Astrocyte of the cerebellum (primary cell): Measurements from ENCODE around the gene CLDN4.

Experiments
- DNase-seq: peaks from one replicate; pipeline ENCODE4 v3.0.0-alpha.2; 2011; ENCODE audit warnings: low read depth
- H3K4me3 ChIP-seq: 2 replicates; pipeline ENCODE4 v1.5.1; 2011; ENCODE audit warnings: mild to moderate bottlenecking, low read depth, low read length, moderate library complexity
- in situ Hi-C: cut with HindIII; loops from 2 replicates; pipeline ENCODE4 v1.10.0; 2017; ENCODE audit warnings: low sequenced_read_pairs
- TF ChIP-seq, protein P1 (sequence below): IDR thresholded peaks from 2 replicates; pipeline ENCODE4 v1.5.1; 2012; ENCODE audit warnings: low read length, low read depth, moderate library complexity, mild to moderate bottlenecking; ENCODE audit errors: missing control alignments

The CLDN4 gene

DNA sequence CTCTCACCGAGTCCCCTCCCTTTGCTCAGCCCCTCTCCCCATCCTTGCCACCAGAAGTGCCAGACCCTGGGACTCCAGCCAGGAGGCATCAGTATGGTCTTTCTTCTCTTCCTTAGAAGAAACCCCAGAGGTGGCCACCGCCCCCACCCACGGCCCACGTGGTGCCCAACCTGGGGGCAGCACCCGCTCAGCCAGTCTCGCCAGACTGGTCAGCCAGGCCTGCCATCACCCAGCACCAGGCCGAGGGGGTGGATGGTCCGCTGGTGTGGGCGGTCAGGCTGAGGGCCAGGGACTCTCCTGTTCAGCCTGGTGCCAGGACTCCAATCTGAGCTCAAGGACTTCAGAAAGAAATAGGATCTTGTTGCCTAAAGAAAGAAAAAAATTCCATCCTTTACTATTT is 5.8 kb upstream of the CLDN4 start:
- no peak for DNase-seq
- in situ Hi-C loops, result loop anchor here (25.0 kb wide), 1 partner anchor 213 kb away; the partner anchor contains the start of gene MLXIPL
- H3K4me3 ChIP-seq, result no peak overlapping the region
- TF ChIP-seq, protein P1, sequence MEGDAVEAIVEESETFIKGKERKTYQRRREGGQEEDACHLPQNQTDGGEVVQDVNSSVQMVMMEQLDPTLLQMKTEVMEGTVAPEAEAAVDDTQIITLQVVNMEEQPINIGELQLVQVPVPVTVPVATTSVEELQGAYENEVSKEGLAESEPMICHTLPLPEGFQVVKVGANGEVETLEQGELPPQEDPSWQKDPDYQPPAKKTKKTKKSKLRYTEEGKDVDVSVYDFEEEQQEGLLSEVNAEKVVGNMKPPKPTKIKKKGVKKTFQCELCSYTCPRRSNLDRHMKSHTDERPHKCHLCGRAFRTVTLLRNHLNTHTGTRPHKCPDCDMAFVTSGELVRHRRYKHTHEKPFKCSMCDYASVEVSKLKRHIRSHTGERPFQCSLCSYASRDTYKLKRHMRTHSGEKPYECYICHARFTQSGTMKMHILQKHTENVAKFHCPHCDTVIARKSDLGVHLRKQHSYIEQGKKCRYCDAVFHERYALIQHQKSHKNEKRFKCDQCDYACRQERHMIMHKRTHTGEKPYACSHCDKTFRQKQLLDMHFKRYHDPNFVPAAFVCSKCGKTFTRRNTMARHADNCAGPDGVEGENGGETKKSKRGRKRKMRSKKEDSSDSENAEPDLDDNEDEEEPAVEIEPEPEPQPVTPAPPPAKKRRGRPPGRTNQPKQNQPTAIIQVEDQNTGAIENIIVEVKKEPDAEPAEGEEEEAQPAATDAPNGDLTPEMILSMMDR, result no peak

DNA sequence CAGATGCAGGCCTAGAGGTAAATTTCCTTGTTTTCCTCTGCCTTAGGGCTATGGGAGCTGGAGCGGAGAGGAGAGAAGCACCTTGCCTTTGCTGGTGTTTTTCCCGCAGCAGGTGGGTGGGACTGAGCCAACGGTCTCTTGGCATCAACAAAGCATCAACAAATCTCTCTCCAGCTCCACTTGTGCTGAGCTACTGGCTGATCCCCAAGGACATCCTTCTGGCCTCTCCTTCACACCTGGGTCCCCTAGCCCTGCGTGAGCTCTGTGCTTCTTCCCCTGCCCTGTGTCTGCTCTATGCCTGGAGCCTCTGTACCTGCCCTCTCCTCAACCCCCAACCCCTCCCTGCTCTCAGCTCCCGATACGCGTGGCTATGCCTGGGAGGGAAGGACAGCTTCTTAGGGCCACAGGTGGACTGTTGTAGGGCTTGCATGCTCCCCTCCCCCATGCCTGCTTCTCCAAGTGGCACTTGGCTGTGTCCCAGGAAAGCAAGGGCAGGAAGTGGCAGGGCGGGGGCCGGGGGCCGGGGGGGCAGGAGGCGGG is 3.2 kb upstream of the CLDN4 start:
- in situ Hi-C loops, result loop anchor here (25.0 kb wide), 1 partner anchor 215 kb away; the partner anchor contains the start of gene MLXIPL
- H3K4me3 ChIP-seq, result no peak overlapping the region
- DNase-seq, result no peak
- TF ChIP-seq, protein P1, result no peak

DNA sequence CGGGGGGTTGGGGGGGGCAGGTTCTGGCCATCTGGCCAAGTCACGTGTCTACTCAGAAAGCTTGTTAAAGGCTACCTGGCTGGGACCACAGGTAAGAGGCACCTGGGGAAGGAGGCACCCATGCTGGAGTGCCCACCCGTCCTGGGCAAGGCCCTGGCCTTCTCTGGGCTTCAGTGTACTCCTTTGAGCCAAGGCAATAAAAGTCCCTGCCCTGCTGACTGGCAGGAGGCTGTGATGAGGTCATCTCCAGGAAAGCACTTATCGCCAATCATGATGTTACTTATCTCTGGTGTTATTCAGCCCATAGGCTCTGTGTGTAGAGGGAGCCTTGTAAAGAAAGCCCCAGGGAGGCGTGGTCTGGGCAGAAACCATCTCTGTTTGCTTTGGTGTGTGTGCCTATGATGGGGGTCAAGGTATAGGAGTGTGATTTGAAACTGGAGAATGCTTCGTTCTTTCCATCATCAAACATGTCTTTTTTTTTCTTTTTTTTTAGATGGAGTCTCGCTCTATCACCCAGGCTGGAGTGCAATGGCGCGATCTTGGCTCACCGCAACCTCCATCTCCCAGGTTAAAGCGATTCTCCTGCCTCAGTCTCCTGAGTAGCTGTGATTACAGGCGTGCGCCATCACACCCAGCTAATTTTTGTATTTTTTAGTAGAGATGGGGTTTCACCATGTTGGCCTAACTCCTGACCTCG is 2.5 kb upstream of the CLDN4 start:
- H3K4me3 ChIP-seq, result no peak overlapping the region
- DNase-seq, result no peak
- in situ Hi-C loops, result loop anchor here (25.0 kb wide), 1 partner anchor 216 kb away; the partner anchor contains the start of gene MLXIPL
- TF ChIP-seq, protein P1, result no peak

DNA sequence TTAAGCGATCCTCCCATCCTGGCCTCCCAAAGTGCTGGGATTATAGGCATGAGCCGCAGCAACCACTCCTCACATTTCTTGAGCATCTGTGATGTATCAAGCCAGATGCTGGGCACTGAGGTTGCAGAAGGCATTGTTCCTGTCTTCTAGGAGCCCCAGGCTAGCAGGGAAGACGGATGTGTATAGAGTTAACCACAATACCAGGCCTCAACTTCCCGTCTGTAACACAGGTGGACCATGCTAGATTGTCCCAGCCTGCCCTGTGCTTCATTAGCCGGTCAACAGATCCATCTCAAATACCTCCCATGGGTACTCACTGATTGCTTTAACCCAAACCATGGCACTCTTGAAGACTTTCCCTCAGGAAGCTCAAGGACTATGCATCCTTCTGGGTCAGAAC is 1.8 kb upstream of the CLDN4 start:
- TF ChIP-seq, protein P1, result no peak
- DNase-seq, result no peak
- H3K4me3 ChIP-seq, result no peak overlapping the region
- in situ Hi-C loops, result loop anchor here (25.0 kb wide), 1 partner anchor 217 kb away; the partner anchor contains the start of gene MLXIPL

DNA sequence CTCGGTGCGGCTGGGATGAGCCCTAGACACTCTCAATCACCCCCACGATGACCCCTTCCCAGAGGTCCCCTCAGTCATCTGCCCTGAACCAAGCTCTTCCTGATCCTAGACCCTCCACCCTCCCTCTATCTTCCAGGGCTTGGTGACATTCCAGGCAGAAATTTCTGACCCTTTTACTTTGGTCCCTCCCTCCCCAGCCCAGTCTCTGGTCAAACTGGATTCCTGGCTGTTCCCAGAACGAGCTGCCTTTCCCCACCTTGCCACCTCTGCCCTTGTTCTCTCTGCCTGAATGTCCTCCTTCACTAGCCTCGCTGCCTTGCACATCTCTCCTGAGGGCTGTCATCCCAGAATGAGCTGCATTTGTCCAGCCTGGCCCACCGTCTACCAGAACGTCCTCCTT is 1.3 kb upstream of the CLDN4 start:
- TF ChIP-seq, protein P1, result no peak
- in situ Hi-C loops, result loop anchor here (25.0 kb wide), 1 partner anchor 217 kb away; the partner anchor contains the start of gene MLXIPL
- DNase-seq, result no peak
- no peak overlapping the region for H3K4me3 ChIP-seq

DNA sequence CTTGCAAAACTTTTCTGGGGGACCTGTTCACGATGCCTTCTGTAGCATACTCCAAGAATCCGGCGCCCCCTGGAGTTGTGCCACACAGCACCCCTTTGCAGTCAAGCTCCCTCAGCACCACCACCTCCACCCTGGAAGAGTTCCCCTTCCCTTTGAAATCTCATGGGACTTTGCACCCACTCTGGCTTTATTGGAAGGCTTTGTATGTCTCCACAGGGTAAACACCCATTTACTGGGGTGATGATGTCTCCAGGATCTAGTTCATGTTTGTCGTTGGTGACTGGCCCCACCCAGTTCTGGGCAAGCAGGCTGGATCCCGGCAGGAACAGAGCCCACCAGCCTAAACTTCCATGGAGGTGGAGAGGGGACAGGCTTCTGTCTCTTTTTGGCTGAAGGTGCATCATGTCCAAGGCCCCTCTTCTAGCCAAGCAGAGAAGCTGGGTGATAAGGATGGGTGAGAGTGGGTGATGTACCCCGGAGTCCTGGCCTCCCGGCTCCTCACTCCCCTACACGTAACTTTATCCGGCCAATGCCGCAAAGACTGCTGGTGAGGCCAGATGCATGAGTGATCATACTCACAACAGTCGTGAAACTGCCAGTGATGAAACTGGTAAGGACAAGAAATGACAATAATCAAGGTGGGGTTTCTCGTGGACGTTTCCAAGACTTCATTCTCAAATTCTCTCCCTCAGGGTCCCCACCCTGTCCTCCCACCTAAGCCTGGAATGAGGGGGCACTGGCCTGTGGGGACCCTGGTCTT is 695 bp upstream of the CLDN4 start:
- no peak for DNase-seq
- in situ Hi-C loops, result loop anchor here (25.0 kb wide), 1 partner anchor 218 kb away; the partner anchor contains the start of gene MLXIPL
- H3K4me3 ChIP-seq, result no peak overlapping the region
- TF ChIP-seq, protein P1, result no peak
